SK-N-DZ (cell line): ENCODE results near the gene TMEM201. TPM values are rescaled to one million over a fixed set of nuclear protein-coding genes. Genes with fewer than 3 reads are reported as not detected.
"Not testable (repeated sequence)": the region's sequence is repeated elsewhere in the genome, so short reads cannot be mapped to it uniquely, and the experiment has no call there.

ENCODE experiments used
- DNase-seq: peaks from one replicate; pipeline ENCODE4 v3.0.0-alpha.2; 2015; ENCODE audit warnings: low spot score
- polyA plus RNA-seq, 2 experiments: library from polyadenylated mRNA; depleted of rRNA; stranded (reverse); fragments of >200 nt; gene quantifications; 2 replicates each; pipeline ENCODE4 v1.2.3, GENCODE V29; 2014

The TMEM201 gene, protein sequence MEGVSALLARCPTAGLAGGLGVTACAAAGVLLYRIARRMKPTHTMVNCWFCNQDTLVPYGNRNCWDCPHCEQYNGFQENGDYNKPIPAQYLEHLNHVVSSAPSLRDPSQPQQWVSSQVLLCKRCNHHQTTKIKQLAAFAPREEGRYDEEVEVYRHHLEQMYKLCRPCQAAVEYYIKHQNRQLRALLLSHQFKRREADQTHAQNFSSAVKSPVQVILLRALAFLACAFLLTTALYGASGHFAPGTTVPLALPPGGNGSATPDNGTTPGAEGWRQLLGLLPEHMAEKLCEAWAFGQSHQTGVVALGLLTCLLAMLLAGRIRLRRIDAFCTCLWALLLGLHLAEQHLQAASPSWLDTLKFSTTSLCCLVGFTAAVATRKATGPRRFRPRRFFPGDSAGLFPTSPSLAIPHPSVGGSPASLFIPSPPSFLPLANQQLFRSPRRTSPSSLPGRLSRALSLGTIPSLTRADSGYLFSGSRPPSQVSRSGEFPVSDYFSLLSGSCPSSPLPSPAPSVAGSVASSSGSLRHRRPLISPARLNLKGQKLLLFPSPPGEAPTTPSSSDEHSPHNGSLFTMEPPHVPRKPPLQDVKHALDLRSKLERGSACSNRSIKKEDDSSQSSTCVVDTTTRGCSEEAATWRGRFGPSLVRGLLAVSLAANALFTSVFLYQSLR
- 14.0 and 14.9 TPM in 2 replicates for polyA plus RNA-seq (2014; cell fraction: cytosol; rRNA removed)
- polyA plus RNA-seq (2014; cell fraction: nucleus; rRNA removed): 12.1 and 18.5 TPM in 2 replicates

DNA sequence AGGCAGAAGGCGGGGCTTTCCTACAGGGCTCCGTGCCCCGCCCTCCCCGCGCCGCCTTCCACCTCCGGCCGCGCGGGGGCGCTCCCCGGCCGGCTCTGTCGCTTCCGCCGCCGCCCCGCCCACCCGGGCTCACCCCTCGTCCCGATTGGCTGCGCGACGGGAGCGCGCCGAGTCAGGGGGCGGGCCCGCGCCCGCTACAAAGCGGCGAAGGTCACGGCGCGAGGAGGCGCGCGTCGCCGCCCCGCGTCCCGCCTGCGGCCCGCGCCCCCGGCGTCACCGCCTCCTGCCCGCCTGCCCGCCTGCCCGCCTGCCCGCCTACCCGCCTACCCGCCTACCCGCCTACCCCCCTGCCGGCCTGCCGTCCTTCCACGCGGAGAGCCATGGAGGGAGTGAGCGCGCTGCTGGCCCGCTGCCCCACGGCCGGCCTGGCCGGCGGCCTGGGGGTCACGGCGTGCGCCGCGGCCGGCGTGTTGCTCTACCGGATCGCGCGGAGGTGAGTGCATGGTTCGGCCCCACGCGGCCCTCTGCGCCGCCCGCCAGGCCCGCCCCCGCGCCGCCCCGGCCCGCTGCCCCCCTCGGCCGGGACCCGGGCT lies at the start of gene TMEM201:
Gene TMEM201 (plus strand): TSS at position 361 of the 593 bp plus-strand sequence. CDS start 20 bp downstream, at position 381.
- peak; percentile 85 for DNase-seq

DNA sequence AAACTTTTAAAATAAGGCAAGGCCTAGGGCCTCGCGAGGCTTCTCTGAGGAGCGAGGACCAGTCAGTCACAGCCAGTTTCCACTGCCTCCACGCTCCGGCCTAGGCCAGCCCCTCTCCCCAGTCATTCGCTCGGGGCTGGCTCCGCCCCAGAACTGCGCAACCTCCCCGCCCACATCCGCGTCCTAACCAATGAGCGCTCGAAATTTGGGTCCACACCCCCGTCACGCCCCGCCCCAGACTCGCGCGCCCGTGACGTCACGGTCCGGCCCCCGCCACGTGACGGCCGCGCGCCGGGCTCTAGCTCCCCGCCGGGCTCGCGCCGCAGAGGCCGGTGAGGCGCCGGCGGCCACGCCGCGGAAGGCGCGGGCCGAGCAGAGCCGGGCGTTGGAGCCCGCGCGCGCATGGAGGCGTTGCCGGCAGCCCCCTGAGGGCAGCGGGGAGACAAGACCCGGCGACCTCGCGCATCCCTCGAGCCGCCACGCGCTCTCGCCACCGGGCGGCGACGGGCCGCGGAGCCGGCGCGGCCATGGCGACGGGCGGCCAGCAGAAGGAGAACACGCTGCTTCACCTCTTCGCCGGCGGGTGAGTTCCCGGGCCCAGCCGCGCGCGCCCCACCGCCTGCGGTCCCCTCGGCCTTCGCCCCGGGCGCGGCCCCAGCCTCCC lies 49.4 kb upstream of the TMEM201 start, which contains the start of gene SLC25A33:
Gene SLC25A33 (plus strand): TSS at position 301 of the 664 bp plus-strand sequence. CDS start 227 bp downstream, at position 528.
- DNase-seq: peak; percentile 93

DNA sequence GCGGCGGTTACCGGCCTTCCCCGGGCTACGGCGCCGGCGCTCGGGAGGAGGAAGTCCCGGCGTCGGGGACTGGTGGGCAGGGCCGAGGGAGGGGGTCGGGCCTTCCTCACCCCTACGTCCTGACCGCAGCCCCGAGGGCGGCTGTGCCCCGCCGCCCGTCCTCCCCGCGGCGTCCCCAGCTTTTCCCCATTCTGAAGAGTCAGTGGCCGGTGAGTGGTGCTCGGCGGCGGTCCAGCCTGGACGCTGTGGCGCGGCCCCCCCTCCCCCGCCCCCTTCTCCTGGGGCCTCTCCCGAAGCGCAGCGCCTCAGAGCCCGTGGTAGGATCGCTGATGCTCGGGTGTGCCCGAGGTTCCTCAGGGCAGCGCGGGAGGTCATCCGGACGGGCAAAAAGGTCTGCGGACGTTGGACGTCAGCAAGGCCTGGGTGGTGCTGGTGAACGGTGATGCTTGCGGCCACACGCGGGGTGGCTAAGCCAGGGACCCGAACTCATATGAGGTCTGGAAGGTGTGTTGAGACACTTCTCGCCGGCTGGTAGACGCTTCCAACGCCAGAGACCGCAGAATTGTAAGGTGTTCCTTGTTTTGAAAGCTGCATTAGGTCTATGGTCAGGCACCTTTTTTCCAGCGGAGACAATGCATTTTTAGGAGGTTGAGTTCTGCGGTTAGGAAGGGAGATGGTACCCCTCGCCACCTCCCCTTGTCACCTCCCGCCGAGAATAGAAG lies 48.7 kb upstream of the TMEM201 start:
- no peak for DNase-seq

DNA sequence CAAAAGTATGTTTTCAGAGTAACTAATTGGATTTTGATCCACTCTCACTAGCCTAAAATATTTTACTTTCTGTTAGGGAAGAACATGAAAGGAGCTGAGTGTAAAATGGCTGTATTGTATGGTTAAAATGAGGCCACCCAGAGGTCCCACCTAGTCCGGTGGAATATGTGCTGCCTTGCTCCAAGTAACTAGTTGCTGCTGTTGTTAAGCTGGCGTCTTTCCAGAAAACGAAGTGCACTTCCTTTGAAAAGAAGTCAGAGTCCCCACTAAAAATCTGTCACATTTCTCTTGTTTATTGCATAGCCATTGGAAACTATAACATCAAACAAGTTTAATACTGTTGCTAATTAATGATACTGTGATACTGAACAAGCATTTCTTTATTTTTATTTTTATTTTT lies 46.3 kb upstream of the TMEM201 start:
- no peak for DNase-seq

DNA sequence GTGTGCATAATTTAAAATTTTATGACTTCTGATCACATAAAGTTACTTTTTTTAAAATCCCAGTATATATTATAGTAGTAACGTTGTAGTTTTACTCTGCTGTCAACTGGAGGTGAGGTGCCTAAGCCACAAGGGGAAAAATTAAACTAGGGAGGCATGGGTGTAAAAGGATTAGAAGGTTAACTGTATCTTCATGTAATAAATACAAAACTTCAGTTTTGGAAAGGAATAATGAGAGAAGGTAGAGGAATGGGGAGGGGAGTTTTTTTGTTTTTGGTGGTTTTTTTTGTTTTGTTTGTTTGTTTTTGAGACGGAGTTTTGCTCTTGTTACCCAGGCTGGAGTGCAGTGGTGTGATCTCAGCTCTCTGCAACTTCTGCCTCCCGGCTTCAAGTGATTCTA lies 43.8 kb upstream of the TMEM201 start:
- no peak for DNase-seq

DNA sequence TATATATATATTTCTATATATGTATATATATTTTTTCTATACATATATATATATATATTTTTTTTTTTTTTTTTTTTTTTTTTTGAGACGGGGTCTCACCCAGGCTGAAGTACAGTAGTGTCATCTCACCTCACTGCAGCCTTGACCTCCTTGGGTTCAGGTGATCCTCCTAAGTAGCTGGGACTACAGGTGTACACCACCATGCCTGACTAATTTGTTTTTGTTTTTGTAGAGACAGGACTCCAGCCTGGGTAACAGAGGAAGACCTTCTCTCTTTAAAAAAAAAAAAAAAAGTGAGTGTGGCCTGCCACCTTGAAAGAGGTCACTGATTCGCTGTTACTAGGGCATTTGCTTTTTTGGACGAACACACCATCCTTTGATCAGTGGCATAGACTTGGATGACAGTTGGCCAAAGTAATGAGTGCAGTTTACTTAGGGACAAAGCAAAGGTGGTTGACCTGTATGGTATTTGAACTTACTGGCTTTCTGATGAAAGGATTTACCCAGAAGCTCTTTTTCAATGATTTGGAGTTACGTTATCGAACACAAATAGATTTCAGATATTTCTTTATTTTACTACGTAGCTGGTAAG lies 38.7 kb upstream of the TMEM201 start:
- no peak for DNase-seq

DNA sequence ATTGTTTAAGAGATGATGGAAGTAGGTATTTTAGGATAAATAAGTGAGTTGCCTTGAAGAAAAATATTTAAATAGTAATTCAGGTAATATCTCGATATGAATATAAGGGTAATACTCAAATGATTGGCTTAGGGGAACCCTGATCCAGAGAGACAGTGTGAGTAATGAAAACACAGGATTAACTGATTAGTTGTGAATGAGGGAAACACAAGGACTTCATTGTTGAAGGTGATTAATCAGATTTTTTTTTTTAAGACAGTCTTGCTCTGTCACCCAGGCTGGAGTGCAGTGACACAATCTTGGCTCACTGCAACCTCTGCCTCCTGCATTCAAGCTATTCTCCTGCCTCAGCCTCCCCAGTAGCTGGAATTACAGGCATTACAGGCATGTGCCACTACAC lies 36.7 kb upstream of the TMEM201 start:
- no peak for DNase-seq

DNA sequence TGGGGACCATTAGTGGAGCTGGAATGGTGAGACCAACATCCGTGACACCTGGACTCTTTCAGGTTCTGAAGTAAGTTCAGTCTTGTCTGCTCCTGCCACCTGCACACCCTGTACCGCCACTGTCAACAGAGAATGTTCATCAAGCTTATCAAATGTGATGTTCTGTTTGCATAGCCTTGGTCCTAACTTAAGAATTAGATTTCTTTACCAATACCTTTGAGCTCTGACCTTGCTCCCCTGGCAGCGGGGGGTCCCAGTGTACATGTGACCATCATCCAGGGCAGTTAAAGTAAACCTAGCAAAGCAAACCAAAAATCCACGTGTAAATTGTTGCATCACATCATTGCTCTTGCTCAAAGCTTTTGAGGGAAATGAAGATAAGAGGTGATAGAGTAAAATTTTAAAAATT lies 35.0 kb upstream of the TMEM201 start:
- no peak for DNase-seq

DNA sequence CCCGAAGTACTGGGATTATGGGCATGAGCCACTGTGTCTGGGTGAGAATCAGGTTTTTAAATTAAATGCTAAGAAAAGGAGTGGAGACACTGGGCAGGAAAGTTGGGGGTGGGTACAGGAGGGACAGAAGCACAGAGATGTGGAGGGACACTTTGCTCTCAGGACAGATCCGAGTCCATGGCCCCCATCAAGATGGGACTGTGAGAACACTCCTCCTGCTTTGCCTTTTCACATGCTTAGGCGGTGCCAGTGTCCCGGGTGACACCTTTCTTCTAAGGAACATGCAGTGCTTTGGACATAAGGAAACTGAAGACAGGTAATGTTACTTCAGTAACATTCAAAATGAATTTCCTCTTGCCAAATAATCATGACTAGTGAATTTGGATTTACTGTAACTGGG lies 32.8 kb upstream of the TMEM201 start:
- no peak for DNase-seq

DNA sequence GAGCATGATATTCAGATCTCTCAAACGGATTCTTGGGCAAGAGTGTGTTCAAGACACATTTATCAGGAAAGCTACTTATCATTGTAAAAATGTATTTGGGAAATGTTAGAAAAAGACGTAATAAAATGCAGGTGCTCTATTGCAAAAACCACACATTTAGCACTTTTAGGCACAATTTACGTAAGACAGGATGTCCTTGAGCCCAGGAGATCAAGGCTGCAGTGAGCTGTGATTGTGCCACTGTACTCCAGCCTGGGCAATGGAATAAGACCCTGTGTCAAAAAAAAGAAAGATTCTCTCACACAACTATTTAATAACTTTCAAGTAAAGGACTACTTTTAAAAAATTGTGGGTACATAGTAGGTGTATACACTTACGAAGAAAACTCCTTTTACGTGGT lies 31.1 kb upstream of the TMEM201 start:
- DNase-seq: no peak

DNA sequence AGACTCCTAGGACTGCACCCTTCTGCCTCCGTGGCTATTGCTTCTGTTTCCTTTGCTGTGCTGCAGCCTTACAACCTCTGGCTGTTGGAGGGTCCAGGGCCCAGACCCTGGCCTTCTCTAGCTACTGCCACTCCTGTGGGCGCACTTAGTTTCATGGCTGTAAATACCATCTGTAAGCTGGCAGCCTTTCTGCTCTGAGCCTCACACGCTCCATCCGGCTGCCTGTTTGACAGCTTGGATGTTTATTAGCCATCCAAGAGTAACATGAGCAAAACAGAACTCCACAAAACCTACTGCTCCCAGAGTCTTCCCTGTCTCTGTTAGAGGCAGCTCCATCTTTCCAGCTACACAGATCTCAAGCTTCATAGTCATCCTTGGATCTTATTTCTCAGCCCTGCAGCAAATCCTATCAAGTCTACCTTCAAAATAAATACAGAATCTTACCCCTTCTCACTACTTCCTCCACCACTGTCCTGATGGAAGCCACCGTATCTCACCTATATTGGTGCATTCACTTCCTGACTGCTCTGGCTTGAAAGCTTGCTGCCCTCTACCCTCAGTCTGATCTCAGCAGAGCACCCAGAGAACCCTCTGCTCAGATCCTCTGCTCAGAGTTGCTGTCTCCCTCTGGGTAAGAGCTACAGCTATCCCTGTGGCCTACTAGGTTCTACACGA lies 30.3 kb upstream of the TMEM201 start:
- no peak for DNase-seq

DNA sequence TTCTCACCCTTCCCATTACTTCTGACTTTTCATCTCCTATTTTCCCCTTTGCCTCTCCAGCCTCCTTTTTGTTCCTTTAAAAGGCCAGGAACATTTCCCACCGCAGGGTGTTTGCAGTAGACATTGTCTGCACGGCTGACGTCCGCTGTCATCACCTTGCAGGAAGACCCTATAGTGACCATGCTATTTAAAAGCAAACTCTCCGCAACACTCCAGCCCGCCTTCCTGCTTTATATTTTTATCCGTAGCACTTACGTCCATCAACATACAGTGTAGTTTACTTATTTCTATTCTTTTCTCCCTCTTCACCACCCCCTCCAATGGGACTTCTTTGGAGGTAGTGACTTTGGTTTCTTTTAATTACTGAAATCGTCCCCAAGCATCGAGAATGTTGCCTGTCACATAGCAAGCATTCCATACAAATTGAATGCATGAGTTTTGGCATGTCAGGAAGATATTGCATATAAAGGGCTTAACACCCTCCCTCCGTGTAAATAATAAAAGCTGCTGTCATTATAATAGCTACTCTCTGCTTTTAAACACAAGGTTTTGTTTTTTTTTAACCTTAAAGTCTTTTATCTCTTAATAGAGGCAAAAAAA lies 29.7 kb upstream of the TMEM201 start:
- DNase-seq: no peak

DNA sequence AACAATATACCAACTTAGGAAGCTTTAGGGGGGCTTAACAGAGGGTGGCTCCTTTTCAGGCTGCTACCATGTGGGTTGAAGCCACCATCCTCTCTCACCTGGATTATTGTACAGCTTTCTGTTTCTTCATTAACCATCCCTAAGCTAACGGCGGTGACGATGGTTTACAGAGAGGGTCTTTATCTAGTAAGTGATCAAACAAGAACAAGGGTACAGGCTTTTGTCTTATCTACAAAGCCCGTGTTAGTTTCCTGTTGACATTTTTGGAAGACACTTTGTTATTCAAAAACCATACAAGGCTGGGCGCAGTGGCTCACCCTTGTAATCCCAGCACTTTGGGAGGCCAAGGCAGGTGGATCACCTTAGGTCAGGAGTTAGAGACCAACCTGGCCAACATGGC lies 29.0 kb upstream of the TMEM201 start:
- no peak for DNase-seq

DNA sequence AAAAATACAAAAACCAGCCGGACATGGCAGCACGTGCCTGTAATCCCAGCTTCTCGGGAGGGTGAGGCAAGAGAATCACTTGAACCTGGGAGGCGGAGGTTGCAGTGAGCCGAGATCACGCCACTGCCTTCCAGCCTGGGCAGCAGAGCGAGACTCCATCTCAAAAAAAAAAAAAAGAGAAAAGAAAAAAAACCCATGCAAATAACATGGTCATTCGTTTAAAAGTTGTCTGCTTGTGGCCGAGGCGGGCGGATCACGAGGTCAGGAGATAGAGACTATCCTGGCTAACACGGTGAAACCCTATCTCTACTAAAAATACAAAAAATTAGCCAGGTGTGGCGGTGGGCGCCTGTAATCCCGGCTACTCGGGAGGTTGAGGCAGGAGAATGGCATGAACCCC lies 28.6 kb upstream of the TMEM201 start:
- not testable (repeated sequence) for DNase-seq

DNA sequence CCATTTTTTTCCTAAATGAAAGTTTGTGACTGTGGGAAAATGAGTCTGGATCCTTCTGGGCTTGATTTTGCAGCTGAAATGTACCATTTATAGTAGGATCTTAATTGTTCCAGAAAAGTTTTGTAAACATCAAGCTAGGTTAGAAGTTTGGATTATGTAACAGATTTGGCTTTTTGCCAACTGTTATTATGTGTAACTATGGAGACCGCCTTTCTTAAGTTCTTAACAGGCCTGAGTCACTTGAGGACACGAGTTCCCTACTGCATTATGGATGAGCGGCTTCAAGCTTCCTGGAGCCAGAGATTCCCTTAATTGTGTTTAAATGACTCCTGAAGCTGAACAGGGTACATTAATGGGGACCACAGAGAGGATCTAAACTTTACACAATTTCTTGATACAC lies 27.3 kb upstream of the TMEM201 start:
- DNase-seq: peak; percentile 87

DNA sequence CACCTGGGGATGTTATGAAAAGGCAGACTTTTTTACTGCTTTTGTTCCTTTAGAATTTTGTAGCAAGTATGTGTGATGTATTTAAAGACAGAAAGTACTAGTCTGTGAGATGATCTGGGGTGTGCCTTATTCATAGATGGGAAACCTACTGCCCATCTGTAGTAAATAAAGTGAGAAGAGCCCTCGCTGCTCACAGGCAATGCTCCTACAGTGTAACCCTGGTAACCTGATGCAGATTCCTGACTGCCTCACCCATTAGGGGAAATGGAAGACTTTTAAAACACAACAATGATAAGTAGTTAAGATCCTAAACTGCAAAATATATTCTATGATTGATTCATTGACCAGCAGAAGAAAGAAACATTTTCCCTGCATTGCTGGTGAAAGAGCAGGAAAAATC lies 19.4 kb upstream of the TMEM201 start:
- no peak for DNase-seq

DNA sequence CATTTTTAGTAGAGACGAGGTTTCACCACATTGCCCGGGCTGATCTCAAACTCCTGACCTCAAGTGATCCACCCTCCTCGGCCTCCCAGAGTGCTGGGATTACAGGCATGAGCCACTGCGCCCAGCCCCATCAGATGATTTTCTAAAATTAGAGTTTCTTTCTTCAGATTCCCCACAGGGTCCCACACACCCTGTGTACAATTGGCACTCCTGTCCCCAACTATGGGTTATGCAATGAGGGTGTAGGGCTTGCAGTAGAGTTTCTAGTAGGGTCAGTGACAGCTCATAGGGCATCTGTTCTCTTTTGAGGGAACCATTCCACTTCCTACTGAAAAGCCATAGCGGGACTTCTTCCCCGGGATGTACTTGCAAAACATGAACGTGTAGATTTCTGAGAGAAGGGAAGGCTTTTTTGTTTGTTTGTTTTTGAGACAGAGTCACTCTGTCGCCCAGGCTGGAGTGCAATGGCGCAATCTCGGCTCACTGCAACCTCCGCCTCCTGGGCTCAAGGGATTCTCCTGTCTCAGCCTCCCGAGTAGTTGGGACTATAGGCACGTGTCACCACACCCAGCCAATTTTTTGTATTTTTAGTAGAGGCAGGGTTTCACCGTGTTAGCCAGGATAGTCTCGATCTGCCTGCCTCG lies 17.7 kb upstream of the TMEM201 start:
- DNase-seq: not testable (repeated sequence)

DNA sequence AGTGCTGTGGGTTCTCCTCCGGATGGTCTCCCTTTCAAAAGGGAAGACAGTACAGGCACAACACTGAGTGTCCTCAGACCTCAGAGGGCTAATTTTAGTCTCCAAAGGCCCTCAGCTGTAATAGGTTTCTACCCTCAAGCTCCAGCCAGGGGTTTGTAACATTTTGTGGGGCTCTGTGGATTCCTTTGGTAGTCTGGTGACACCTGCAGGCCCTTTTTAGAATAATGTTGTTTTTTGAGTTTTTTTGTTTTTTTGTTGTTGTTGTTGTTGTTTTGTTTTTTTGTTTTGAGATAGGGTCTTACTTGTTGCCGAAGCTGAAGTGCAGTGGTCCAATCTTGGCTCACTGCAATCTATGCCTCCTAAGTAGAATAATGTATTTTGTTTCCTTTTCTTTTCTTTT lies 15.0 kb upstream of the TMEM201 start:
- no peak for DNase-seq

DNA sequence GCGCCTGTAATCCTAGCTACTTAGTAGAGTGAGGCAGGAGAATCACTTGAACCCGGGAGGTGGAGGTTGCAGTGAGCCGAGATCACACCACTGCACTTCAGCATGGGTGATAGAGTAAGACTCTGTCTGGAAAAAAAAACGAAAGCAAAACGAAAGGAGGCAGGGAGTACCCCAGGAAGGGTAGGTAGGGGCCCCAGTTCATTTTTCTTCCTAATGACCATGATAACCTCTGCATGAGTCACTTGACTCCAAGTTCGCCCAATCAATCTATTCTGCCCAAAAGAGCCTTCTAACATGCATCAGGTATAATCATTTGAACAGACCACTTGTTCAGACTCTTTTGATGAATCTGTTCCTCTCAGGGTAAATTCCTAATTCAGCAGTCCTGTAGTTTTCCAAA lies 13.2 kb upstream of the TMEM201 start:
- DNase-seq: no peak
